NCI-H2227 treated with DMSO at 0.1 percent for 48 hours (cell line): Measurements from ENCODE around the gene EYS.

Experiments used
- DNase-seq: peaks from one replicate; lab custom pipeline; 2025; lab: John Stamatoyannopoulos, UW

Gene EYS

GRCh38 chr6:63671098-63671754 is 2035.8 kb downstream of the EYS start:
- no peak for DNase-seq
